Heart right ventricle (tissue), 16 donors: ENCODE data around the gene TMPRSS13. TPM values are rescaled to one million over a fixed set of nuclear protein-coding genes. Genes with fewer than 3 reads are reported as not detected.

Experiments used
- ATAC-seq, 8 donors: fragments of 200-7000 bp; cut with Tn5 transposase; one replicate each; pipeline ENCODE4 v1.9.1; 2020; ENCODE audit warnings: mild to moderate bottlenecking in 8 of 8, moderate library complexity in 8 of 8, moderate number of reproducible peaks in 1 of 8
- DNase-seq, 2 donors: peaks; one replicate each; pipeline ENCODE4 v3.0.0-alpha.2; 2020
- H3K27ac ChIP-seq, 10 donors: fragments of 200-600 bp; sonication (generic) in 2 of 10; one replicate each; pipeline versions ENCODE4 v1.5.0 to v1.8.0; 2020 to 2022; ENCODE audit warnings: mild to moderate bottlenecking in 3 of 10
- H3K27me3 ChIP-seq, 7 donors: fragments of 200-600 bp; one replicate each; pipeline ENCODE4 v1.8.0; 2021 to 2022; ENCODE audit warnings: mild to moderate bottlenecking in 2 of 7
- H3K36me3 ChIP-seq, 9 donors: fragments of 200-600 bp; sonication (generic) in 1 of 9; one replicate each; pipeline versions ENCODE4 v1.5.0 to v1.8.0; 2020 to 2022; ENCODE audit warnings: mild to moderate bottlenecking in 2 of 9
- H3K4me1 ChIP-seq, 9 donors: fragments of 200-600 bp; sonication (generic) in 1 of 9; one replicate each; pipeline versions ENCODE4 v1.5.0 to v1.8.0; 2020 to 2022; ENCODE audit warnings: mild to moderate bottlenecking in 4 of 9
- H3K4me3 ChIP-seq, 10 donors: fragments of 200-600 bp; sonication (generic) in 2 of 10; one replicate each; pipeline versions ENCODE4 v1.5.0 to v1.8.0; 2020 to 2022; ENCODE audit warnings: mild to moderate bottlenecking in 7 of 10, moderate library complexity in 2 of 10
- H3K9me3 ChIP-seq, 11 donors: fragments of 200-600 bp in 10 of 11; sonication (generic) in 2 of 11; one replicate each; pipeline versions ENCODE4 v1.5.0 to v1.8.0; 2013 to 2022; ENCODE audit warnings: mild to moderate bottlenecking in 2 of 11, control low read depth in 1 of 11, moderate library complexity in 1 of 11
- CTCF ChIP-seq, 9 donors: fragments of 200-600 bp; sonication (generic) in 2 of 9; IDR thresholded peaks; one replicate each; pipeline versions ENCODE4 v1.5.0 to v1.8.0; 2021 to 2022; ENCODE audit warnings: antibody characterized with exemption in 9 of 9, mild to moderate bottlenecking in 5 of 9, moderate library complexity in 1 of 9
- WGBS, 2 donors: extraction: QIAGEN DNeasy Blood & Tissue Kit; methylation state at CpG; one replicate each; pipeline ENCODE4 v1.1.7; 2013; ENCODE audit warnings: inconsistent platforms in 1 of 2; 5-methylcytosine and 5-hydroxymethylcytosine counted together
- intact Hi-C, 10 donors: fragments of 100-400 bp; cut with DNase I; formaldehyde crosslinking; loops; one replicate each; pipeline versions ENCODE4 v1.11.1 to v1.14.2; 2022
- polyA plus RNA-seq, 2 donors: library from polyadenylated mRNA; stranded (reverse); fragments of 200-250 nt; gene quantifications; one replicate each; pipeline ENCODE4 v1.2.3, GENCODE V29; 2013
- total RNA-seq, 10 donors: library from RNA; stranded (reverse); fragmentation: NEBNext Ultra II Directional in 3 of 10; extraction: Animal tissue kit (Norgen Biotek cat#: 25700) in 3 of 10; gene quantifications; one replicate each; pipeline versions ENCODE4 v1.2.1 to v1.2.4, GENCODE V29; 2021 to 2023
- donor health status: Arrhythmogenic right ventricular cardiomyopathy.
- donor health status: ischemic (EF 13 %, LVEDD 7.1; RV severe dilation, severe dysfunction).
- donor health status: healthy with polysubstance abuse.
- donor health status: DM: no; HTN: yes; CAD: no.
- donor health status: DM: no; HTN: no; CAD: no.
- donor health status: ischemic (EF 25% LVEDD 6.9; RV normal size, moderate dysfunction).
- donor health status: ischemic (EF 25% LVEDD 5.7; RV mildly dilated, moderate dysfunction).
- donor health status: healthy.
- donor health status: DM: yes; HTN: yes; CAD: no.
- donor health status: Ischemic cardiomyopathy.
- donor health status: ischemic (EF 35%, LVEDD 5.7; RV mildly dilated, moderate dysfunction).
- donor health status: nonischemic (EF 11% LVEDD 7.7; RV severe dilation, severe dysfunction).
- donor health status: DM: yes; HTN: yes; CAD: no.
- donor health status: PGD.
- donor health status: ischemic (EF 29% LVEDD 5.4; RV normal size, mild dysfunction).
- donor health status: nonischemic (EF 23%, LVEDD 6.1; RV moderate dilation, normal function).

TMPRSS13 gene
- total and polyA plus RNA-seq, 12 donors, result 0.03 to 0.32 (median 0.18) TPM; not detected in 7

DNA sequence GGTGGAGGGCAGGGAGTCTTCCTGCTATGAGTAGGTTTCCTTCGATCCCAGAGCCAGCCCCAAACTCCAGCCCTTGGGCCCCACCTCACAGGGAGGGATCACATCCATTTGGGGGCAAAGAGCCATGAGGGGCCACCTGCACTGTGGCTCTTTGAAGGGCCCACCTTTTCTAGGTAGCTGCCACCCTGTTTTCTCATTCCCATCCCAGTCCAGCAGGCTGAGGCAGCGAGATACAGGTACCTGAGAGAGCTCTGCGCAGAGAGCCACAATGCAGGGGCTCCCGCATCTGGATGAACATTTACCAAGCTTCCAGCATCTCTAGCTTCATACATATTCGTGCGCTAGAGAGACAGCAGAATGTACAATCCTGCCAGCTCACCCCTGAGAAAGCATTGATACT lies 69.1 kb downstream of the TMPRSS13 start:
- Histone ChIP-seq H3K9me3 (no peaks in the 10 kb centered on the region), H3K36me3 (no peaks in the 10 kb centered on the region), H3K27me3 (no peaks in the 10 kb centered on the region), H3K4me3 (no peak overlapping the region), H3K27ac (peak overlapping the region in 8 of 10 donors; percentile 84 to 96 (median 89)), H3K4me1 (peaks cover 4 to 94% (median 58%) of the 10 kb centered on the region in 9 donors)
- ATAC-seq, result no peak
- intact Hi-C loops, result no loop called here
- 78 to 84% methylated on average over 6 of the region's 6 CpGs for WGBS, 2 donors
- TF ChIP-seq CTCF (IDR thresholded peaks at IDR 0.05), result no peak
- DNase-seq, result no peak

DNA sequence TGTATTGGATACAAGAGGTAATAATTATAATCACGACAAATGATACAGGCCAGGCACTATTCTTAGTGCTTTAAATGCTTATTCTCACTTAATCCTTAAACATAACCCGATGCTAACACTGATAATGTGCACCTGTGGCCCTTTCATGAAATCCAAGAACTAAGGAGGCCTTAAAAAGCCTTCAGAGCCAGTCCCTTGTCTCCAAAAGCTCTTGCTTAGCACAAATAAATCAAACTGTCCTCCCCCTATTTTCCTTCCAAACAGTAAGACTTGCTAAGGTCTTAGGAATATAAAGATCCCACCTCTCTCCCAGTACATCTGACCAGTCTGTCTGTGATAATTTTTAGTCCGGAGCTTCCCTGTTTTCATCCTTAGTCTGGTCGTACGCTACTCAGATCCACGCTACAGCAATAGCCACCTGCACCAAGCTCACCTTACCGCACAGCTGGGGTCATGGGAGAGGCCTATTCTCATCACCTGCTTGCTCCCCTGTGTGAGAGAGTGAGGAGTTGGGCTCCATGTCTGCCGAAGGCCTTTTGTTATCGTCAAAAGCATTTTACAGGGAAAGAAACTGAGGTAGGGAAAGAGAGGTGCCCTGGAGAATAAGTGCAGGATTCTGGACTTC lies 69.6 kb downstream of the TMPRSS13 start:
- TF ChIP-seq CTCF (IDR thresholded peaks at IDR 0.05), result no peak
- H3K27ac ChIP-seq, result peak overlapping the region in 8 of 10 donors; percentile 84 to 96 (median 89)
- ATAC-seq (no peak), DNase-seq (no peak)
- no peaks in the 10 kb centered on the region for H3K36me3 ChIP-seq
- H3K4me1 ChIP-seq, result peaks cover 4 to 98% (median 58%) of the 10 kb centered on the region in 9 donors
- 77 to 84% methylated on average over 9 of the region's 9 CpGs for WGBS, 2 donors
- no peak overlapping the region for H3K4me3 ChIP-seq
- H3K9me3 ChIP-seq, result no peaks in the 10 kb centered on the region
- intact Hi-C loops, result no loop called here
- no peaks in the 10 kb centered on the region for H3K27me3 ChIP-seq

- 79 to 80% methylated on average over 10 of the region's 10 CpGs for WGBS, 2 donors
- Histone ChIP-seq H3K4me1 (peaks cover 4 to 98% (median 58%) of the 10 kb centered on the region in 9 donors), H3K27ac (peak overlapping the region in 5 of 10 donors; percentile 6 to 96 (median 91)), H3K36me3 (no peaks in the 10 kb centered on the region), H3K4me3 (no peak overlapping the region), H3K9me3 (peaks cover 0 to 4% (median 0%) of the 10 kb centered on the region in 11 donors), H3K27me3 (no peaks in the 10 kb centered on the region)
- no peak for DNase-seq
- ATAC-seq, result no peak
- intact Hi-C loops, result no loop called here
- no peak for TF ChIP-seq CTCF (IDR thresholded peaks at IDR 0.05)
These were observed 70.1 kb downstream of the TMPRSS13 start for GRCh38 chr11:117859061-117859460.

DNA sequence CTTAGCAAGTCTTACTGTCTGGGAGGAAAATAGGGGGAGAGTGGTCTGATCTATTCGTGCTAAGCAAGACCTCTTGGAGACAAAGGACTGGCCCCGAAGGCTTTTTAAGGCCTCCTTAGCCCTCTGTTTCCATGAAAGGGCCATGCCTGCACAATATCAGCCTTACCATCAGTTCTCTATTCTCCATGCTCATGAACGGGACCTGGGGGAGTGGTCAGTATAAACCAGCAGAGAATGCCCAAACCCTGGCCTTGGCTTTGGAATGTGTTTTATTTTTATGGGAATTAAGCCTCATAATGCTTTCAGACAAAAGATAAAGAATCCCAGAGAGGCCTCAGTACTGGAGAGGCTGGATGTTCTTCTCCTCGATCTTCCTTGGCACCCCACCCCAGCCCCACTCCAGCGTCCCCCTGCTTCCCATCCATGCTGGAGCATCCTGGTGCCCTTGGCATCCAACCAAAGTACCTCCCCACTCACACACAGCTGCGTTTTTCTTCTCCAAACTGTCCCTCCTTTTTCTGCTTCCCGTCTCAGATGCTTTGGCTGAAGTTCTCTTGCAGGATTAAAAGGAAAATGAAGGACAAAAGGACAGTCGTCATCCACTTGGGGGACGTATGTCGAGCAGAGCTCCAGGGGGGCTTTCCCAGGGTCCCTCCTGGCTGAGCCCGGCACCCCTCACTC lies 71.3 kb downstream of the TMPRSS13 start:
- Histone ChIP-seq H3K4me3 (no peak overlapping the region), H3K27ac (peak overlapping the region in 8 of 10 donors; percentile 12 to 91 (median 52)), H3K9me3 (peaks cover 0 to 16% (median 7%) of the 10 kb centered on the region in 11 donors), H3K4me1 (peaks cover 4 to 87% (median 54%) of the 10 kb centered on the region in 9 donors), H3K36me3 (peaks cover 0 to 5% (median 0%) of the 10 kb centered on the region in 9 donors), H3K27me3 (no peaks in the 10 kb centered on the region)
- no peak for TF ChIP-seq CTCF (IDR thresholded peaks at IDR 0.05)
- 45 to 53% methylated on average over 11 of the region's 11 CpGs for whole genome bisulfite sequencing, 2 donors
- no peak for ATAC-seq
- no peak for DNase-seq
- intact Hi-C loops, result no loop called here
